ENCODE results near the gene ARX.

ARX gene

GRCh38 chrX:24965372-24965771 is 50.4 kb downstream of the ARX start:
- no peak for TF ChIP-seq CTCF (IDR thresholded peaks at IDR 0.05; ENCODE audit: low read depth, low read length, missing control alignments)
- no peak for DNase-seq (ENCODE audit: extremely low read depth, low read depth)
- H3K4me3 ChIP-seq (replicated peaks; ENCODE audit: low read depth, low read length): no peak overlapping the region

GRCh38 chrX:24963823-24964222 is 51.9 kb downstream of the ARX start:
- no peak overlapping the region for H3K4me3 ChIP-seq (replicated peaks; ENCODE audit: low read depth, low read length)
- no peak for DNase-seq (ENCODE audit: extremely low read depth, low read depth)
- no peak for TF ChIP-seq CTCF (IDR thresholded peaks at IDR 0.05; ENCODE audit: low read depth, low read length, missing control alignments)

GRCh38 chrX:24961809-24962208 is 54.0 kb downstream of the ARX start:
- H3K4me3 ChIP-seq (replicated peaks; ENCODE audit: low read depth, low read length): no peak overlapping the region
- TF ChIP-seq CTCF (IDR thresholded peaks at IDR 0.05; ENCODE audit: low read depth, low read length, missing control alignments): no peak
- DNase-seq (ENCODE audit: extremely low read depth, low read depth): no peak

GRCh38 chrX:24956828-24957227 is 58.9 kb downstream of the ARX start:
- no peak for TF ChIP-seq CTCF (IDR thresholded peaks at IDR 0.05; ENCODE audit: low read depth, low read length, missing control alignments)
- no peak for DNase-seq (ENCODE audit: extremely low read depth, low read depth)
- no peak overlapping the region for H3K4me3 ChIP-seq (replicated peaks; ENCODE audit: low read depth, low read length)

GRCh38 chrX:24955372-24955930 is 60.3 kb downstream of the ARX start:
- TF ChIP-seq CTCF (IDR thresholded peaks at IDR 0.05; ENCODE audit: low read depth, low read length, missing control alignments): no peak
- no peak overlapping the region for H3K4me3 ChIP-seq (replicated peaks; ENCODE audit: low read depth, low read length)
- DNase-seq (ENCODE audit: extremely low read depth, low read depth): no peak

GRCh38 chrX:24954732-24955131 is 61.0 kb downstream of the ARX start:
- no peak overlapping the region for H3K4me3 ChIP-seq (replicated peaks; ENCODE audit: low read depth, low read length)
- TF ChIP-seq CTCF (IDR thresholded peaks at IDR 0.05; ENCODE audit: low read depth, low read length, missing control alignments): no peak
- DNase-seq (ENCODE audit: extremely low read depth, low read depth): no peak
